HG02610 (cell line): Measurements from ENCODE around the gene CYP4F2.
"Not testable (repeated sequence)": the region's sequence is repeated elsewhere in the genome, so short reads cannot be mapped to it uniquely, and the experiment has no call there.

Experiments used
- ATAC-seq: cut with Tn5 transposase; IDR thresholded peaks from one replicate; pipeline ENCODE4 v1.9.1; 2021; ENCODE audit warnings: mild to moderate bottlenecking, moderate library complexity; ENCODE audit not compliant: unreplicated experiment

The CYP4F2 gene

GRCh38 chr19:15897738-15898276 lies at the start of gene CYP4F2:
CYP4F2 (minus strand) TSS chr19:15898074; CDS start chr19:15897611, 463 bp downstream.
- no peak for ATAC-seq

- ATAC-seq, result no peak
These were observed 47.4 kb upstream of the CYP4F2 start for GRCh38 chr19:15945301-15945700.

- ATAC-seq, result no peak
These were observed 46.5 kb upstream of the CYP4F2 start for GRCh38 chr19:15944401-15944800.

GRCh38 chr19:15937771-15938170 lies 39.9 kb upstream of the CYP4F2 start:
- ATAC-seq, result no peak

- no peak for ATAC-seq
These were observed 39.1 kb upstream of the CYP4F2 start for GRCh38 chr19:15936950-15937349.

GRCh38 chr19:15936173-15936572 lies 38.3 kb upstream of the CYP4F2 start:
- no peak for ATAC-seq

- ATAC-seq, result no peak
These were observed 37.4 kb upstream of the CYP4F2 start for GRCh38 chr19:15935167-15935702.

- no peak for ATAC-seq
These were observed 36.6 kb upstream of the CYP4F2 start, which contains the start of gene CYP4F11 for GRCh38 chr19:15934332-15935078. CYP4F11 (minus strand) TSS chr19:15934529; CDS start chr19:15934408, 121 bp downstream.

- ATAC-seq, result not testable (repeated sequence)
These were observed 36.0 kb upstream of the CYP4F2 start for GRCh38 chr19:15933761-15934331.

GRCh38 chr19:15928321-15928720 lies 30.4 kb upstream of the CYP4F2 start:
- ATAC-seq, result no peak

GRCh38 chr19:15926484-15926883 lies 28.6 kb upstream of the CYP4F2 start:
- no peak for ATAC-seq

GRCh38 chr19:15923702-15924101 lies 25.8 kb upstream of the CYP4F2 start:
- ATAC-seq, result no peak

GRCh38 chr19:15922021-15922420 lies 24.1 kb upstream of the CYP4F2 start:
- no peak for ATAC-seq

- no peak for ATAC-seq
These were observed 21.4 kb upstream of the CYP4F2 start for GRCh38 chr19:15919243-15919642.

- no peak for ATAC-seq
These were observed 17.2 kb upstream of the CYP4F2 start for GRCh38 chr19:15915109-15915508.

GRCh38 chr19:15913830-15914229 lies 16.0 kb upstream of the CYP4F2 start:
- ATAC-seq, result no peak

GRCh38 chr19:15913384-15913783 lies 15.5 kb upstream of the CYP4F2 start:
- no peak for ATAC-seq

GRCh38 chr19:15911599-15912235 lies 13.8 kb upstream of the CYP4F2 start:
- ATAC-seq, result no peak

GRCh38 chr19:15905026-15905425 lies 7.2 kb upstream of the CYP4F2 start:
- no peak for ATAC-seq

- not testable (repeated sequence) for ATAC-seq
These were observed 5.0 kb upstream of the CYP4F2 start for GRCh38 chr19:15902898-15903297.

GRCh38 chr19:15902254-15902653 lies 4.4 kb upstream of the CYP4F2 start:
- no peak for ATAC-seq
